Heart left ventricle (tissue), 16 donors: Measurements from ENCODE around the gene KCNK15. TPM values are rescaled to one million over a fixed set of nuclear protein-coding genes. Genes with fewer than 3 reads are reported as not detected.

Experiments
- ATAC-seq, 4 donors: fragments of 200-7000 bp; cut with Tn5 transposase; one replicate each; pipeline ENCODE4 v1.9.1; 2020 to 2022; ENCODE audit warnings: moderate library complexity in 4 of 4, mild to moderate bottlenecking in 3 of 4, moderate number of reproducible peaks in 1 of 4
- DNase-seq, 5 donors: peaks; one replicate each; pipeline ENCODE4 v3.0.0-alpha.2; 2020
- H3K27ac ChIP-seq, 12 donors: fragments of 200-600 bp; sonication (generic) in 4 of 12; one replicate each; pipeline versions ENCODE4 v1.5.0 to v1.8.0; 2016 to 2022; ENCODE audit warnings: mild to moderate bottlenecking in 2 of 12
- H3K27me3 ChIP-seq, 9 donors: fragments of 200-600 bp; sonication (generic) in 2 of 9; one replicate each; pipeline versions ENCODE4 v1.5.1 to v1.8.0; 2016 to 2022; ENCODE audit warnings: mild to moderate bottlenecking in 3 of 9
- H3K36me3 ChIP-seq, 9 donors: fragments of 200-600 bp; sonication (generic) in 2 of 9; one replicate each; pipeline versions ENCODE4 v1.5.0 to v1.8.0; 2018 to 2022; ENCODE audit warnings: mild to moderate bottlenecking in 2 of 9
- H3K4me1 ChIP-seq, 12 donors: fragments of 200-600 bp; sonication (generic) in 4 of 12; one replicate each; pipeline versions ENCODE4 v1.5.0 to v1.8.0; 2016 to 2022; ENCODE audit warnings: mild to moderate bottlenecking in 3 of 12
- H3K4me3 ChIP-seq, 12 donors: fragments of 200-600 bp; sonication (generic) in 4 of 12; one replicate each; pipeline versions ENCODE4 v1.5.0 to v1.8.0; 2017 to 2022; ENCODE audit warnings: mild to moderate bottlenecking in 9 of 12, moderate library complexity in 4 of 12
- H3K9me3 ChIP-seq, 12 donors: fragments of 200-600 bp; sonication (generic) in 4 of 12; one replicate each; pipeline versions ENCODE4 v1.5.0 to v1.8.0; 2016 to 2022; ENCODE audit warnings: mild to moderate bottlenecking in 1 of 12
- CTCF ChIP-seq, 12 donors: fragments of 200-600 bp; sonication (generic) in 4 of 12; IDR thresholded peaks; one replicate each; pipeline versions ENCODE4 v1.5.0 to v1.8.0; 2018 to 2022; ENCODE audit warnings: antibody characterized with exemption in 12 of 12, mild to moderate bottlenecking in 5 of 12
- POLR2A ChIP-seq, 2 donors: fragments of 450-650 bp; IDR thresholded peaks; one replicate each; pipeline ENCODE4 v1.6.1; 2017; ENCODE audit warnings: antibody characterized with exemption in 2 of 2, mild to moderate bottlenecking in 2 of 2, moderate library complexity in 2 of 2
- WGBS, 4 donors: extraction: QIAGEN DNeasy Blood & Tissue Kit in 2 of 4; methylation state at CpG; one replicate each; pipeline versions ENCODE4 v1.1.5 to v1.1.7; 2013 to 2018; 5-methylcytosine and 5-hydroxymethylcytosine counted together
- intact Hi-C, 10 donors: fragments of 100-400 bp; cut with DNase I; formaldehyde crosslinking; loops; one replicate each; pipeline versions ENCODE4 v1.11.1 to v1.14.2; 2022
- polyA plus RNA-seq, 2 donors: library from polyadenylated mRNA; stranded (reverse); fragments of 200-250 nt; gene quantifications; one replicate each; pipeline ENCODE4 v1.2.3, GENCODE V29; 2013
- total RNA-seq, 9 donors: library from RNA; depleted of rRNA in 2 of 9; stranded (reverse); fragments of >200 nt in 2 of 9; fragmentation: NEBNext Ultra II Directional in 3 of 9; extraction: Animal tissue kit (Norgen Biotek cat#: 25700) in 3 of 9; gene quantifications; one replicate each; pipeline versions ENCODE4 v1.1.0 to v1.2.4, GENCODE V29; 2016 to 2023
- donor health status: ischemic (EF 13 %, LVEDD 7.1; RV severe dilation, severe dysfunction).
- donor health status: healthy with polysubstance abuse.
- donor health status: DM: no; HTN: yes; CAD: no.
- donor health status: DM: no; HTN: no; CAD: no.
- donor health status: ischemic (EF 25% LVEDD 6.9; RV normal size, moderate dysfunction).
- donor health status: ischemic (EF 25% LVEDD 5.7; RV mildly dilated, moderate dysfunction).
- donor health status: healthy.
- donor health status: DM: yes; HTN: yes; CAD: no.
- donor health status: ischemic (EF 35%, LVEDD 5.7; RV mildly dilated, moderate dysfunction).
- donor health status: nonischemic (EF 11% LVEDD 7.7; RV severe dilation, severe dysfunction).
- donor health status: DM: yes; HTN: yes; CAD: no.
- donor health status: PGD.
- donor health status: ischemic (EF 29% LVEDD 5.4; RV normal size, mild dysfunction).
- donor health status: nonischemic (EF 23%, LVEDD 6.1; RV moderate dilation, normal function).

Gene KCNK15
- total and polyA plus RNA-seq, 11 donors, result 0.12 to 2.2 (median 0.33) TPM

GRCh38 chr20:44730441-44730840, 15.2 kb upstream of the KCNK15 start:
- 66 to 86% (median 70%) methylated on average over 2 of the region's 2 CpGs for WGBS, 4 donors
- ATAC-seq, result no peak
- DNase-seq, result no peak
- TF ChIP-seq CTCF (IDR thresholded peaks at IDR 0.05) (no peak), POLR2A (IDR thresholded peaks at IDR 0.05) (no peak)
- Histone ChIP-seq H3K27me3 (no peaks in the 10 kb centered on the region), H3K27ac (peak overlapping the region in 7 of 12 donors; percentile 6 to 76 (median 41)), H3K9me3 (no peaks in the 10 kb centered on the region), H3K36me3 (no peaks in the 10 kb centered on the region), H3K4me3 (no peak overlapping the region), H3K4me1 (peaks cover 0 to 34% (median 9%) of the 10 kb centered on the region in 12 donors)
- intact Hi-C loops, result loop anchor here in 6 of 10 donors (5.0 to 10.0 kb wide), 5 partner anchors 196 to 516 kb away; partner anchors contain the start of gene OSER1 (in 2 of the 6)

- TF ChIP-seq POLR2A (IDR thresholded peaks at IDR 0.05) (no peak), CTCF (IDR thresholded peaks at IDR 0.05) (no peak)
- Histone ChIP-seq H3K27ac (peak overlapping the region in 10 of 12 donors; percentile 28 to 76 (median 53)), H3K36me3 (no peaks in the 10 kb centered on the region), H3K4me3 (no peak overlapping the region), H3K9me3 (no peaks in the 10 kb centered on the region), H3K4me1 (peaks cover 0 to 37% (median 11%) of the 10 kb centered on the region in 12 donors), H3K27me3 (no peaks in the 10 kb centered on the region)
- DNase-seq, result peak in 1 of 5 donors; percentile 67
- intact Hi-C loops, result loop anchor here in 7 of 10 donors (2.0 to 10.0 kb wide), 6 partner anchors 47 to 517 kb away; partner anchors contain the start of gene OSER1 (in 2 of the 7)
- 57 to 59% (median 59%) methylated on average over 3 to 8 of the region's 8 CpGs for WGBS, 4 donors
- peak in 2 of 4 donors; percentile 6 to 9 for ATAC-seq
These were observed 14.0 kb upstream of the KCNK15 start for GRCh38 chr20:44731657-44732056.

- 71 to 73% (median 71%) methylated on average over 6 of the region's 6 CpGs for WGBS, 4 donors
- peak overlapping the region in 4 of 12 donors; percentile 1 to 59 (median 42) for H3K27ac ChIP-seq
These were observed 13.3 kb upstream of the KCNK15 start for GRCh38 chr20:44732327-44732726.

More at GRCh38 chr20:44732327-44732726, 13.3 kb upstream of the KCNK15 start:
- Histone ChIP-seq H3K9me3 (no peaks in the 10 kb centered on the region), H3K36me3 (no peaks in the 10 kb centered on the region), H3K4me3 (no peak overlapping the region), H3K4me1 (peaks cover 0 to 37% (median 11%) of the 10 kb centered on the region in 12 donors), H3K27me3 (no peaks in the 10 kb centered on the region)
- intact Hi-C loops, result loop anchor here in 7 of 10 donors (2.0 to 10.0 kb wide), 6 partner anchors 48 to 518 kb away; partner anchors contain the start of gene OSER1 (in 2 of the 7)
- no peak for ATAC-seq
- TF ChIP-seq CTCF (IDR thresholded peaks at IDR 0.05) (no peak), POLR2A (IDR thresholded peaks at IDR 0.05) (no peak)
- no peak for DNase-seq
